Activated CD4-positive, alpha-beta memory T cell treated with anti-CD3 and anti-CD28 coated beads for 36 hours (primary cell): ENCODE data around the gene HMOX1. TPM values are rescaled to one million over a fixed set of nuclear protein-coding genes. Genes with fewer than 3 reads are reported as not detected.
A peak's percentile ranks its signal among the peaks of the same experiment; 100 is the strongest.

Source experiments
- CTCF ChIA-PET: fragments of 350-600 bp; sonication (Branson Sonifier 250); formaldehyde crosslinking; loops from one replicate; lab custom pipeline; 2021; ENCODE audit warnings: antibody characterized with exemption, inconsistent platforms; lab: Charles Lee
- POLR2A ChIA-PET: fragments of 350-600 bp; sonication (Branson Sonifier 250); formaldehyde crosslinking; loops from one replicate; lab custom pipeline; 2021; ENCODE audit warnings: antibody characterized with exemption; lab: Charles Lee
- DNase-seq: peaks from one replicate; pipeline ENCODE4 v3.0.0-alpha.2; 2020
- H3K27ac Mint-ChIP-seq: one replicate; pipeline ENCODE4 v1.8.0; 2021; ENCODE audit warnings: mixed read lengths
- H3K27me3 Mint-ChIP-seq: one replicate; pipeline ENCODE4 v1.8.0; 2021; ENCODE audit warnings: mixed read lengths
- H3K36me3 Mint-ChIP-seq: one replicate; pipeline ENCODE4 v1.8.0; 2021; ENCODE audit warnings: mixed read lengths
- H3K4me1 Mint-ChIP-seq: one replicate; pipeline ENCODE4 v1.8.0; 2021; ENCODE audit warnings: low read depth, mixed read lengths
- H3K4me3 Mint-ChIP-seq: one replicate; pipeline ENCODE4 v1.8.0; 2021; ENCODE audit warnings: mild to moderate bottlenecking, mixed read lengths
- H3K9me3 Mint-ChIP-seq: one replicate; pipeline ENCODE4 v1.8.0; 2021; ENCODE audit warnings: mixed read lengths
- intact Hi-C: fragments of 100-400 bp; cut with micrococcal nuclease; formaldehyde crosslinking; loops from one replicate; pipeline ENCODE4 v1.15.1; 2023
- total RNA-seq, 2 experiments: library from RNA; stranded (reverse); gene quantifications; one replicate each; pipeline ENCODE4 v1.2.3, GENCODE V29; 2021

The HMOX1 gene
- total RNA-seq, 2 experiments from 2014 or later = 2.7 to 2.8 TPM

- POLR2A ChIA-PET = no interaction called here
- Mint-ChIP-seq H3K4me3 (no peak overlapping the region), H3K36me3 (peaks cover 9% of the 10 kb centered on the region)
Measured at GRCh38 chr22:35344956-35345690, 35.8 kb upstream of the HMOX1 start.

GRCh38 chr22:35345808-35346505 lies 34.9 kb upstream of the HMOX1 start:
- ChIA-PET CTCF (interaction anchor here (0.6 kb wide), 1 partner anchor 14 kb away, joined by 3 read pairs; no protein-coding TSS in a partner anchor), POLR2A (no interaction called here)
- intact Hi-C loops = no loop called here
- no peaks in the 10 kb centered on the region for H3K9me3 Mint-ChIP-seq
- peaks cover 5% of the 10 kb centered on the region for H3K36me3 Mint-ChIP-seq
- peaks cover 5% of the 10 kb centered on the region for H3K4me1 Mint-ChIP-seq
- no peak overlapping the region for H3K27ac Mint-ChIP-seq
- no peak overlapping the region for H3K4me3 Mint-ChIP-seq
- no peaks in the 10 kb centered on the region for H3K27me3 Mint-ChIP-seq
- no peak for DNase-seq

More at GRCh38 chr22:35344956-35345690, 35.8 kb upstream of the HMOX1 start:
- Mint-ChIP-seq H3K27ac (no peak overlapping the region), H3K27me3 (no peaks in the 10 kb centered on the region), H3K9me3 (no peaks in the 10 kb centered on the region), H3K4me1 (no peaks in the 10 kb centered on the region)
- intact Hi-C loops = no loop called here
- DNase-seq = no peak
- CTCF ChIA-PET = no interaction called here

GRCh38 chr22:35346596-35347220 lies 34.2 kb upstream of the HMOX1 start:
- intact Hi-C loops = no loop called here
- H3K36me3 Mint-ChIP-seq = peaks cover 4% of the 10 kb centered on the region
- no peak overlapping the region for H3K4me3 Mint-ChIP-seq
- H3K27ac Mint-ChIP-seq = no peak overlapping the region
- H3K9me3 Mint-ChIP-seq = no peaks in the 10 kb centered on the region
- H3K4me1 Mint-ChIP-seq = peaks cover 13% of the 10 kb centered on the region
- ChIA-PET CTCF (interaction anchor here (0.6 to 2.6 kb wide), 2 partner anchors 13 to 236 kb away, joined by 3 to 14 read pairs; no protein-coding TSS in a partner anchor), POLR2A (no interaction called here)
- H3K27me3 Mint-ChIP-seq = no peaks in the 10 kb centered on the region
- no peak for DNase-seq

- Mint-ChIP-seq H3K27ac (no peak overlapping the region), H3K4me1 (peaks cover 19% of the 10 kb centered on the region), H3K36me3 (peaks cover 4% of the 10 kb centered on the region), H3K9me3 (no peaks in the 10 kb centered on the region), H3K27me3 (no peaks in the 10 kb centered on the region), H3K4me3 (no peak overlapping the region)
- CTCF ChIA-PET = interaction anchor here (2.6 kb wide), 1 partner anchor 235 kb away, joined by 14 read pairs; no protein-coding TSS in a partner anchor
- POLR2A ChIA-PET = no interaction called here
- intact Hi-C loops = no loop called here
- DNase-seq = no peak
Measured at GRCh38 chr22:35347462-35347861, 33.4 kb upstream of the HMOX1 start.

GRCh38 chr22:35348026-35348590 lies 32.8 kb upstream of the HMOX1 start:
- intact Hi-C loops = no loop called here
- Mint-ChIP-seq H3K4me3 (no peak overlapping the region), H3K27me3 (no peaks in the 10 kb centered on the region), H3K9me3 (no peaks in the 10 kb centered on the region), H3K4me1 (peaks cover 25% of the 10 kb centered on the region), H3K27ac (no peak overlapping the region), H3K36me3 (peaks cover 4% of the 10 kb centered on the region)
- CTCF ChIA-PET = interaction anchor here (1.3 to 2.6 kb wide), 2 partner anchors 17 to 235 kb away, joined by 3 to 14 read pairs; no protein-coding TSS in a partner anchor
- POLR2A ChIA-PET = no interaction called here
- DNase-seq = no peak

- Mint-ChIP-seq H3K36me3 (peaks cover 4% of the 10 kb centered on the region), H3K9me3 (no peaks in the 10 kb centered on the region), H3K27me3 (no peaks in the 10 kb centered on the region), H3K27ac (no peak overlapping the region), H3K4me1 (peaks cover 28% of the 10 kb centered on the region), H3K4me3 (no peak overlapping the region)
- POLR2A ChIA-PET = no interaction called here
- DNase-seq = no peak
- CTCF ChIA-PET = interaction anchor here (1.1 to 2.6 kb wide), 3 partner anchors 18 to 234 kb away, joined by 3 to 14 read pairs (median 3); no protein-coding TSS in a partner anchor
- intact Hi-C loops = no loop called here
Measured at GRCh38 chr22:35348703-35349102, 32.2 kb upstream of the HMOX1 start.

- Mint-ChIP-seq H3K36me3 (peaks cover 4% of the 10 kb centered on the region), H3K27ac (no peak overlapping the region), H3K4me3 (no peak overlapping the region), H3K9me3 (no peaks in the 10 kb centered on the region), H3K27me3 (no peaks in the 10 kb centered on the region), H3K4me1 (peaks cover 28% of the 10 kb centered on the region)
- ChIA-PET POLR2A (no interaction called here), CTCF (interaction anchor here (1.1 to 2.6 kb wide), 5 partner anchors 18 to 233 kb away, joined by 3 to 15 read pairs (median 12); no protein-coding TSS in a partner anchor)
- no peak for DNase-seq
- intact Hi-C loops = no loop called here
Measured at GRCh38 chr22:35349368-35349703, 31.6 kb upstream of the HMOX1 start.

GRCh38 chr22:35349704-35350538 lies 31.0 kb upstream of the HMOX1 start:
- ChIA-PET CTCF (interaction anchor here (1.1 to 2.3 kb wide), 13 partner anchors 9 to 774 kb away, joined by 3 to 38 read pairs (median 9); partner anchors contain the start of gene HMOX1), POLR2A (no interaction called here)
- no peak for DNase-seq
- H3K27me3 Mint-ChIP-seq = no peaks in the 10 kb centered on the region
- intact Hi-C loops = loop anchor here (1.0 to 5.0 kb wide), 4 partner anchors 51 to 772 kb away; partner anchors contain the start of gene MCM5
- H3K4me3 Mint-ChIP-seq = no peak overlapping the region
- peaks cover 4% of the 10 kb centered on the region for H3K36me3 Mint-ChIP-seq
- no peak overlapping the region for H3K27ac Mint-ChIP-seq
- no peaks in the 10 kb centered on the region for H3K9me3 Mint-ChIP-seq
- H3K4me1 Mint-ChIP-seq = peaks cover 28% of the 10 kb centered on the region

GRCh38 chr22:35350539-35351503 lies 30.1 kb upstream of the HMOX1 start:
- H3K4me1 Mint-ChIP-seq = peaks cover 28% of the 10 kb centered on the region
- peak; percentile 92 for DNase-seq
- no peak overlapping the region for H3K27ac Mint-ChIP-seq
- intact Hi-C loops = loop anchor here (1.0 to 5.0 kb wide), 4 partner anchors 50 to 771 kb away; partner anchors contain the start of gene MCM5
- ChIA-PET CTCF (interaction anchor here (0.6 to 2.3 kb wide), 40 partner anchors 9 to 927 kb away, joined by 3 to 38 read pairs (median 4); partner anchors contain the start of genes APOL6, HMOX1, MB and MCM5), POLR2A (interaction anchor here (2.0 kb wide), 1 partner anchor 21 kb away, joined by 6 read pairs; no protein-coding TSS in a partner anchor)
- H3K27me3 Mint-ChIP-seq = no peaks in the 10 kb centered on the region
- no peaks in the 10 kb centered on the region for H3K9me3 Mint-ChIP-seq
- H3K36me3 Mint-ChIP-seq = peaks cover 1% of the 10 kb centered on the region
- peak overlapping the region; percentile 71 for H3K4me3 Mint-ChIP-seq
